ENCODE results near the gene SHISA3. TPM values are rescaled to one million over a fixed set of nuclear protein-coding genes. Genes with fewer than 3 reads are reported as not detected.

The SHISA3 gene
- total and polyA plus RNA-seq, 2 of the 13 experiments (the other 11 are each of a cell fraction or from before 2014, with no cell fraction given), result not detected

- no peaks in the 10 kb centered on the region for H3K27me3 ChIP-seq (ENCODE audit: control insufficient read depth in 1 of 2, insufficient read depth in 2 of 2, low read length in 2 of 2)
- no peaks in the 10 kb centered on the region for H3K9me3 ChIP-seq (ENCODE audit: low read length)
- H3K79me2 ChIP-seq (ENCODE audit: insufficient read depth, low read length), result no peaks in the 10 kb centered on the region
- in situ Hi-C loops (cut with HindIII; ENCODE audit: extremely low pct_ligation_motif_present, low pct_unique_long_range_greater_than_20kb), result no loop called here
- no peaks in the 10 kb centered on the region for H4K20me1 ChIP-seq (ENCODE audit: insufficient read depth, low read length)
- 81% methylated on average over 4 of the region's 4 CpGs for WGBS (ENCODE audit: low lambda C conversion rate)
- H3K4me3 ChIP-seq (replicated peaks in 1 of 3; ENCODE audit: insufficient read depth in 1 of 3, low read depth in 2 of 3, low read length in 3 of 3), result no peak overlapping the region
- TF ChIP-seq ZNF143 (CRISPR knock-in tag; IDR thresholded peaks at IDR 0.05) (no peak), NFAT5 (CRISPR knock-in tag; IDR thresholded peaks at IDR 0.05) (no peak), ZNF878 (CRISPR knock-in tag; IDR thresholded peaks at IDR 0.05) (no peak)
- no peak for ATAC-seq
- no peak overlapping the region for H2AFZ ChIP-seq (ENCODE audit: low read length)
- no peak overlapping the region for H3K4me2 ChIP-seq (ENCODE audit: low read depth, low read length)
- intact Hi-C loops (cut with micrococcal nuclease; ENCODE audit: unreplicated experiment), result no loop called here
- FAIRE-seq, result no peak
- H3K27ac ChIP-seq (ENCODE audit: extremely low read length, insufficient read depth, low read length), result no peak overlapping the region
- H3K9ac ChIP-seq (ENCODE audit: insufficient read depth, low read depth, low read length), result no peak overlapping the region
- H3K36me3 ChIP-seq (replicated peaks in 1 of 2; ENCODE audit: control insufficient read depth in 1 of 2, insufficient read depth in 2 of 2, low read length in 2 of 2), result no peaks in the 10 kb centered on the region
- H3K4me1 ChIP-seq (ENCODE audit: insufficient read depth, low read length), result no peaks in the 10 kb centered on the region
- POLR2A ChIA-PET, result no interaction called here
- DNase-seq (ENCODE audit: low spot score), result no peak
- no TSS peak for BruUV-seq (replicated peaks)
- CTCF ChIA-PET (ENCODE audit: low intra/inter-chr PET ratio, low total read pairs), result no interaction called here
Observed at GRCh38 chr4:42350611-42351182, 46.6 kb upstream of the SHISA3 start.

Measured in HepG2 (cell line).